RWPE1 (cell line): ENCODE results near the gene PTPRF.
A peak's percentile ranks its signal among the peaks of the same experiment; 100 is the strongest.

Experiments
- CTCF ChIA-PET: fragments of 350-600 bp; sonication (Branson Sonifier 250); formaldehyde crosslinking; extraction: SDS; loops from one replicate; lab custom pipeline; 2021; lab: Yijun Ruan, JAX
- POLR2A ChIA-PET: fragments of 400-600 bp; formaldehyde crosslinking; extraction: SDS; loops from one replicate; lab custom pipeline; 2020; ENCODE audit warnings: antibody characterized with exemption; ENCODE audit not compliant: low non-redundant PET; lab: Yijun Ruan, JAX
- DNase-seq: peaks from one replicate; pipeline ENCODE4 v3.0.0; 2012; ENCODE audit warnings: low spot score
- H3K27ac ChIP-seq: fragments of 450-650 bp; 2 replicates; pipeline ENCODE4 v1.5.1; 2017
- TF ChIP-seq, protein P1 (sequence below): fragments of 450-650 bp; conservative IDR thresholded peaks from 2 replicates; pipeline ENCODE4 v1.5.1; 2017; ENCODE audit warnings: low read depth, mild to moderate bottlenecking

PTPRF gene

GRCh38 chr1:43585557-43585956, 54.9 kb downstream of the PTPRF start:
- POLR2A ChIA-PET, result no interaction called here
- H3K27ac ChIP-seq, result peak overlapping the region; percentile 93
- no peak for DNase-seq
- CTCF ChIA-PET, result no interaction called here
- TF ChIP-seq, protein P1, sequence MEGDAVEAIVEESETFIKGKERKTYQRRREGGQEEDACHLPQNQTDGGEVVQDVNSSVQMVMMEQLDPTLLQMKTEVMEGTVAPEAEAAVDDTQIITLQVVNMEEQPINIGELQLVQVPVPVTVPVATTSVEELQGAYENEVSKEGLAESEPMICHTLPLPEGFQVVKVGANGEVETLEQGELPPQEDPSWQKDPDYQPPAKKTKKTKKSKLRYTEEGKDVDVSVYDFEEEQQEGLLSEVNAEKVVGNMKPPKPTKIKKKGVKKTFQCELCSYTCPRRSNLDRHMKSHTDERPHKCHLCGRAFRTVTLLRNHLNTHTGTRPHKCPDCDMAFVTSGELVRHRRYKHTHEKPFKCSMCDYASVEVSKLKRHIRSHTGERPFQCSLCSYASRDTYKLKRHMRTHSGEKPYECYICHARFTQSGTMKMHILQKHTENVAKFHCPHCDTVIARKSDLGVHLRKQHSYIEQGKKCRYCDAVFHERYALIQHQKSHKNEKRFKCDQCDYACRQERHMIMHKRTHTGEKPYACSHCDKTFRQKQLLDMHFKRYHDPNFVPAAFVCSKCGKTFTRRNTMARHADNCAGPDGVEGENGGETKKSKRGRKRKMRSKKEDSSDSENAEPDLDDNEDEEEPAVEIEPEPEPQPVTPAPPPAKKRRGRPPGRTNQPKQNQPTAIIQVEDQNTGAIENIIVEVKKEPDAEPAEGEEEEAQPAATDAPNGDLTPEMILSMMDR, result no peak

- POLR2A ChIA-PET, result no interaction called here
- TF ChIP-seq, protein P1, result no peak
- CTCF ChIA-PET, result no interaction called here
Measured at GRCh38 chr1:43586136-43586731, 55.6 kb downstream of the PTPRF start.

DNA sequence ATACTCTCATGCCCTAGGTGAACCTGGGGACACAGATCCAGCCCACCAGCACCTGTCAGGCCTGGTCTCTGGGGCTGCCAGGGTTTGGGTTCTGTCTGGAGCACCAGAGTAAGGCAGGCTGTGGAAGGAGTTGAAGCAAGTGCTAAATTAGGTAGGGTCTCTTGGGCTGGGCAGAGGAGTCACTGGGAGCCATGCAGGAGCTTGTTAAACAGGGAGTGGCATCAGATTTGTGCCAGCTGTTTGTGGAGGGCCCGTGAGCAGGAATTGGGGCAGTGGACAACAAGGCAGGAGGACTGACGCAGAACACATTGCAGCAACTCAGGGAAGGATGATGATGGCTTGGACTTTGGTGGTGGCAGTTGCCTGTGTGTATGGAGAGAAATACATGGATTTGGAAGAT, 56.3 kb downstream of the PTPRF start:
- TF ChIP-seq, protein P1, result no peak
- CTCF ChIA-PET, result no interaction called here
- no peak for DNase-seq
- peak overlapping the region; percentile 93 for H3K27ac ChIP-seq
- POLR2A ChIA-PET, result no interaction called here

More at GRCh38 chr1:43586136-43586731, 55.6 kb downstream of the PTPRF start:
- H3K27ac ChIP-seq, result peak overlapping the region; percentile 93
- DNase-seq, result no peak

GRCh38 chr1:43587594-43587993, 56.9 kb downstream of the PTPRF start:
- DNase-seq, result peak; percentile 49
- TF ChIP-seq, protein P1, result no peak
- ChIA-PET CTCF (no interaction called here), POLR2A (interaction anchor here (0.6 kb wide), 1 partner anchor 62 kb away, joined by 3 read pairs; no protein-coding TSS in a partner anchor)
- peak overlapping the region; percentile 93 for H3K27ac ChIP-seq

- TF ChIP-seq, protein P1, result no peak
- peak overlapping the region; percentile 93 for H3K27ac ChIP-seq
- ChIA-PET CTCF (no interaction called here), POLR2A (no interaction called here)
- DNase-seq, result no peak
Measured at GRCh38 chr1:43588592-43588991, 57.9 kb downstream of the PTPRF start.

- DNase-seq, result no peak
- H3K27ac ChIP-seq, result peak overlapping the region; percentile 15
- TF ChIP-seq, protein P1, result no peak
- ChIA-PET CTCF (interaction anchor here (1.0 kb wide), 3 partner anchors 12 to 47 kb away, joined by 3 to 4 read pairs (median 3); no protein-coding TSS in a partner anchor), POLR2A (no interaction called here)
Measured at GRCh38 chr1:43590388-43590925, 59.8 kb downstream of the PTPRF start.
